SU-DHL-6 (cell line): ENCODE measurements around the gene IGSF5.

Experiments
- H2AFZ ChIP-seq: fragments of 200-600 bp; sonication (generic); 2 replicates; pipeline ENCODE4 v1.6.1; 2014; ENCODE audit warnings: low read depth, mild to moderate bottlenecking, moderate library complexity, mixed read lengths, antibody characterized with exemption, low read length; ENCODE audit not compliant: severe bottlenecking
- H3F3A ChIP-seq: fragments of 200-600 bp; shearing (Covaris generic); 2 replicates; pipeline ENCODE4 v1.6.0; 2016; ENCODE audit warnings: antibody characterized with exemption, mild to moderate bottlenecking; ENCODE audit not compliant: insufficient read depth
- H3K27ac ChIP-seq: fragments of 200-600 bp; sonication (generic); 2 replicates; pipeline ENCODE4 v1.5.1; 2016; ENCODE audit warnings: low read depth, mild to moderate bottlenecking, low read length, moderate library complexity, mixed read lengths
- H3K27me3 ChIP-seq: fragments of 200-600 bp; sonication (generic), shearing (Covaris generic); 2 replicates; pipeline ENCODE4 v1.6.0; 2014; ENCODE audit warnings: mild to moderate bottlenecking, low read length
- H3K36me3 ChIP-seq: fragments of 200-600 bp; sonication (generic); 2 replicates; pipeline ENCODE4 v1.6.1; 2014; ENCODE audit warnings: mild to moderate bottlenecking, low read length, mixed read lengths
- H3K4me2 ChIP-seq: fragments of 300-600, 200-600 bp; shearing (Covaris generic), sonication (generic); 2 replicates; pipeline ENCODE4 v1.6.0; 2014; ENCODE audit warnings: low read length, low read depth, mild to moderate bottlenecking; ENCODE audit not compliant: poor library complexity, severe bottlenecking
- H3K4me3 ChIP-seq: fragments of 200-600 bp; sonication (generic); 2 replicates; pipeline ENCODE4 v1.5.1; 2014; ENCODE audit warnings: antibody characterized with exemption, low read length, mild to moderate bottlenecking, mixed read lengths; ENCODE audit not compliant: insufficient read depth, poor library complexity, severe bottlenecking
- H3K79me2 ChIP-seq: fragments of 200-600 bp; sonication (generic); 2 replicates; pipeline ENCODE4 v1.6.1; 2014; ENCODE audit warnings: mild to moderate bottlenecking, low read length, moderate library complexity; ENCODE audit not compliant: insufficient read depth
- H3K9ac ChIP-seq: fragments of 200-600 bp; sonication (generic); 2 replicates; pipeline ENCODE4 v1.7.0; 2014; ENCODE audit warnings: mild to moderate bottlenecking, low read length
- H3K9me2 ChIP-seq: fragments of 200-600 bp; sonication (generic); replicated peaks from 2 replicates; pipeline ENCODE4 v1.6.1; 2014; ENCODE audit warnings: low read length; ENCODE audit not compliant: insufficient read depth
- H3K9me3 ChIP-seq: fragments of 200-600 bp; sonication (generic); 2 replicates; pipeline ENCODE4 v1.6.1; 2014; ENCODE audit warnings: low read length, mixed read lengths; ENCODE audit not compliant: insufficient read depth
- H4K20me1 ChIP-seq: fragments of 200-600 bp; sonication (generic); 2 replicates; pipeline ENCODE4 v1.6.1; 2014; ENCODE audit warnings: low read depth, mild to moderate bottlenecking, antibody characterized with exemption, low read length, moderate library complexity, mixed read lengths
- CTCF ChIP-seq: fragments of 200-600 bp; sonication (generic); IDR thresholded peaks from one replicate; pipeline ENCODE4 v1.5.1; 2017; ENCODE audit warnings: antibody characterized with exemption, mild to moderate bottlenecking, low read length, moderate library complexity; ENCODE audit not compliant: insufficient read depth, poor library complexity, severe bottlenecking
- EZH2phosphoT487 ChIP-seq: fragments of 200-600 bp; sonication (generic), shearing (Covaris generic); conservative IDR thresholded peaks from 2 replicates; pipeline ENCODE4 v1.6.1; 2018; ENCODE audit warnings: mild to moderate bottlenecking, antibody characterized with exemption, low read length, moderate library complexity, mixed read lengths

IGSF5 gene

GRCh38 chr21:39849014-39849655 is 104.2 kb downstream of the IGSF5 start:
- no peak for TF ChIP-seq EZH2phosphoT487
- TF ChIP-seq CTCF, result no peak
- Histone ChIP-seq H3K9ac (no peak overlapping the region), H3F3A (no peaks in the 10 kb centered on the region), H3K27me3 (no peaks in the 10 kb centered on the region), H3K9me2 (no peaks in the 10 kb centered on the region), H3K4me3 (no peak overlapping the region), H3K4me2 (no peak overlapping the region), H3K9me3 (no peaks in the 10 kb centered on the region), H3K79me2 (no peaks in the 10 kb centered on the region), H2AFZ (no peak overlapping the region), H4K20me1 (no peaks in the 10 kb centered on the region), H3K36me3 (no peaks in the 10 kb centered on the region), H3K27ac (no peak overlapping the region)

GRCh38 chr21:39850333-39850732 is 105.3 kb downstream of the IGSF5 start:
- no peaks in the 10 kb centered on the region for H3K9me2 ChIP-seq
- H3K36me3 ChIP-seq, result no peaks in the 10 kb centered on the region
- no peak overlapping the region for H2AFZ ChIP-seq
- H3K9ac ChIP-seq, result no peak overlapping the region
- no peaks in the 10 kb centered on the region for H3K79me2 ChIP-seq
- H3F3A ChIP-seq, result no peaks in the 10 kb centered on the region
- H3K4me3 ChIP-seq, result no peak overlapping the region
- H3K27ac ChIP-seq, result no peak overlapping the region
- no peaks in the 10 kb centered on the region for H3K9me3 ChIP-seq
- no peak for TF ChIP-seq EZH2phosphoT487
- TF ChIP-seq CTCF, result no peak
- no peaks in the 10 kb centered on the region for H4K20me1 ChIP-seq
- no peak overlapping the region for H3K4me2 ChIP-seq
- no peaks in the 10 kb centered on the region for H3K27me3 ChIP-seq

GRCh38 chr21:39851002-39851618 is 106.1 kb downstream of the IGSF5 start:
- Histone ChIP-seq H3K27me3 (no peaks in the 10 kb centered on the region), H3K9me3 (no peaks in the 10 kb centered on the region), H3K9me2 (no peaks in the 10 kb centered on the region), H3K79me2 (no peaks in the 10 kb centered on the region), H3K9ac (no peak overlapping the region), H3K4me3 (no peak overlapping the region), H3K4me2 (no peak overlapping the region), H3F3A (no peaks in the 10 kb centered on the region), H3K36me3 (no peaks in the 10 kb centered on the region), H4K20me1 (no peaks in the 10 kb centered on the region), H3K27ac (no peak overlapping the region), H2AFZ (no peak overlapping the region)
- TF ChIP-seq EZH2phosphoT487 (no peak), CTCF (no peak)
